ENCODE measurements around the gene CRYBG1.

CRYBG1 gene

DNA sequence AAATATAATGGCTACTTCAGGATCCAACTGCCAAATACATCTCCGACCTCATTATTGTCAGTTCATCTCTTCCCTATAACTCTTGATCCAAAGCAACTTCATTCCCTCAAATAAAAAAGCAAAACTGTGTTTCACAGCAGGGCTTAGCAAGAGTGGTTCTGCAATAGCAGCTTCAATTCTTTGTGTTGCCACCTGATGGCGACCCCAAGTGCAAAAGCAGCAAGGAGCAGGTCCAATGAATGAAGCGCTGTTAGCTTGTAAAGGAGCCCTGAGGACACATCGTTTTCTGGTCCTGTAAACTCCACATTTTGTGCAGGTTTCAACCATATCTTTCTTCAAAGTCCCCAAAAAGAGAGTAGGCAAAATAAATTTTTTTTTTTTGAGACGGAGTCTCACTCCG is 249.2 kb downstream of the CRYBG1 start:
- H3K27ac ChIP-seq (ENCODE audit: low read depth, low read length): no peak overlapping the region
- no peaks in the 10 kb centered on the region for H3K27me3 ChIP-seq (ENCODE audit: control insufficient read depth, insufficient read depth, low read length)
- peaks cover 3% of the 10 kb centered on the region; the same call in 1 of the 2 replicates for H3K9me3 ChIP-seq (ENCODE audit: control insufficient read depth, insufficient read depth, low read depth, low read length)
- no peaks in the 10 kb centered on the region for H3K36me3 ChIP-seq (ENCODE audit: control insufficient read depth, insufficient read depth, low read length)
- peaks cover 22% of the 10 kb centered on the region for H3K4me1 ChIP-seq (ENCODE audit: control insufficient read depth, insufficient read depth, low read length)
- no peak overlapping the region for H3K9ac ChIP-seq (ENCODE audit: low read length)
- H3K4me3 ChIP-seq (ENCODE audit: low read depth, low read length): no peak overlapping the region

DNA sequence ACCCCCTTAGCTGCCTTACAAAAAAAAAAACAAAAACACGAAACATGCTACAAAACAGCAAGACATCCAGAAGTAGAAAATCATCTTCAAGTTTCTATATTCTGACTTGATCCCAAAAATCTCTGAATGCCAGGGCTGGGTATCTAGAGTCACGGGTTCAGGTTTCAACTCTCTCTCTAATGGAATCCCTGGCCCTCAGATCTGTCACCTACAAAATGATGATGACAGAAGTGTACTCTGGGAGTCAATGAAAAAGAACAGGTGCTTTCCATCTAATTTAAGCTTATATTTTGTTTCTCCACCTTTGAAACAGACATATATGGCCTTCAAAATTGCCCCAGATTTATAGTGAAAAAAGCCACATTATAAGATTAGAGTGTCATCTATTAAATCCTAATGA is 250.5 kb downstream of the CRYBG1 start:
- H3K4me3 ChIP-seq (ENCODE audit: low read depth, low read length): no peak overlapping the region
- H3K9me3 ChIP-seq (ENCODE audit: control insufficient read depth, insufficient read depth, low read depth, low read length): peaks cover 2% of the 10 kb centered on the region; the same call in 1 of the 2 replicates
- H3K27ac ChIP-seq (ENCODE audit: low read depth, low read length): no peak overlapping the region
- H3K9ac ChIP-seq (ENCODE audit: low read length): no peak overlapping the region
- no peaks in the 10 kb centered on the region for H3K27me3 ChIP-seq (ENCODE audit: control insufficient read depth, insufficient read depth, low read length)
- H3K36me3 ChIP-seq (ENCODE audit: control insufficient read depth, insufficient read depth, low read length): no peaks in the 10 kb centered on the region
- H3K4me1 ChIP-seq (ENCODE audit: control insufficient read depth, insufficient read depth, low read length): peaks cover 30% of the 10 kb centered on the region

DNA sequence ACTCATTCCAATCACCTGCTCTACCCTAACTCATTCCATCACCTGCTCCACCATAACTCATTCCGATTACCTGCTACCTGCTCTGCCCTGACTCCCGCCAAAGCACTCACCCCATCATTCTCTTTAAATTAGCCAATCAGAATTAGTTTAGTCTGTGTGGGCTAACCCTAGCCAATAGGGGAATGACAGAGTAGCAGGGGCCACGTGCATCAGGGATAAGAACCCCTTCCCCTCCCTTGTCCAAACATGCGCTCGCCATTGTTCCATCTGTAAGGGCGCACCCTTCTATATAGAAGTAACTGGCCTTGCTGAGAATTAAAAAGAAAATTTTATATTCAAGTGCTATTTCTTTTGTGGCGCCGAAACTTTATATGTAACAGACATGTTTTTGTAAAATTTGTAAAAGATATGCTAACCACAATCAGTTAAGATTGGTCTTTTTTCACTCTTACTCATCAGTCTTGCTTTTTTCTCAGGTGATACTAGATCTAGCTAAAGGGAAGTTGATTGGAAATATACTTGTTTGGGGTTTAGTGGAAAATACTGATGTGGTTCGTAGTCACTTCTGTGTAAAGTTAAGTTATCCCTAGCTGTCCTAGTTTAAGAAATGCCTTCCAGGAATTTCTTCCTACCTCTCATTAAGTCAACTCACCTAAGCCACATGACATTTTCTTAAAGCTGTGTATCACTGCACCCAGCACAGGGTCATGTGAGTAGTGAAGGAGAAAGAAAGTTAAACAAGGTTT is 252.3 kb downstream of the CRYBG1 start:
- Histone ChIP-seq H3K27me3 (ENCODE audit: control insufficient read depth, insufficient read depth, low read length) (no peaks in the 10 kb centered on the region), H3K36me3 (ENCODE audit: control insufficient read depth, insufficient read depth, low read length) (no peaks in the 10 kb centered on the region), H3K27ac (ENCODE audit: low read depth, low read length) (peak overlapping the region; percentile 98), H3K4me1 (ENCODE audit: control insufficient read depth, insufficient read depth, low read length) (peaks cover 34% of the 10 kb centered on the region), H3K4me3 (ENCODE audit: low read depth, low read length) (no peak overlapping the region), H3K9me3 (ENCODE audit: control insufficient read depth, insufficient read depth, low read depth, low read length) (no peaks in the 10 kb centered on the region), H3K9ac (ENCODE audit: low read length) (no peak overlapping the region)

DNA sequence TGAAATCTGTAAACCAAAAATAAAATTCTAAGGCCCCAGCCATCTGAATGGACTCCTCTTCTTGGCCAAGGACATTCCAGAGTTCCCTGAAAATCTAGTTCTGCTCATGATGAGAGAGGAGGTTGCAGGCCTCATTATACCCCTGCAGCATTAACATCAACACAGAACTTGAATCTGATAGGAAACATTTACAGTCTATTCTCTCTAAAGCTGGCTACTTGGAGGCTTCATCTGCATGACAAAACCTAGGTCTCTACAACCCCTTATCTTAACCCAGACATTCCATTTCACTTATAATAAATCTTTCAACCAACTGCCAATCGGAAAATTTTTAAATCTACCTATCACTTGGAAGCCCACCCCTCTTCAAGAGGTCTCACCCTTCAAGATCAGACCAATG is 253.1 kb downstream of the CRYBG1 start:
- no peaks in the 10 kb centered on the region for H3K27me3 ChIP-seq (ENCODE audit: control insufficient read depth, insufficient read depth, low read length)

DNA sequence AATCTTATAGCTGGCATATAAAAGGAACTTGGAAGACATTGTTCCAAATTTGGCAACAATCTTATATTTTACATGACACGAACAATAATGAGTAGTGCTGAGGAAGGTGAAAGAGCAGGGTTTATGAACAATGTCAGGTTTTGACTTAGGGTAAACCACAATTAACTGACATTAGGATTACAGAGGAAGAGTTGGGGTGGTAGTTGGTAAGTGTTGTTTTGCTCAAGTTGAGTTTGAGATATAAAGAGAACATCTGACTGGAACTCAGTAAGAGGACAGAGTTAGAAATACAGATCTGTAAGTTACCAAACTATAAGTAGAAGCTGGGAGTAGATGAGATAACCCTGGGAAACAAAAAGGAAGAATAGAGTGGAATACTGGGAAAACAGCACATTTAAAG is 253.6 kb downstream of the CRYBG1 start:
- H3K4me1 ChIP-seq (ENCODE audit: control insufficient read depth, insufficient read depth, low read length): peaks cover 34% of the 10 kb centered on the region
- H3K4me3 ChIP-seq (ENCODE audit: low read depth, low read length): peak overlapping the region; percentile 31
- no peaks in the 10 kb centered on the region; the same call in 1 of the 2 replicates for H3K36me3 ChIP-seq (ENCODE audit: control insufficient read depth, insufficient read depth, low read length)
- peak overlapping the region; percentile 51 for H3K9ac ChIP-seq (ENCODE audit: low read length)
- peak overlapping the region; percentile 98 for H3K27ac ChIP-seq (ENCODE audit: low read depth, low read length)
- H3K27me3 ChIP-seq (ENCODE audit: control insufficient read depth, insufficient read depth, low read length): no peaks in the 10 kb centered on the region
- H3K9me3 ChIP-seq (ENCODE audit: control insufficient read depth, insufficient read depth, low read depth, low read length): no peaks in the 10 kb centered on the region

More for the DNA sequence above, 253.1 kb downstream of the CRYBG1 start:
- no peaks in the 10 kb centered on the region; the same call in 1 of the 2 replicates for H3K36me3 ChIP-seq (ENCODE audit: control insufficient read depth, insufficient read depth, low read length)
- peak overlapping the region; percentile 51 for H3K9ac ChIP-seq (ENCODE audit: low read length)
- peaks cover 34% of the 10 kb centered on the region for H3K4me1 ChIP-seq (ENCODE audit: control insufficient read depth, insufficient read depth, low read length)
- no peak overlapping the region; the same call in 1 of the 2 replicates for H3K4me3 ChIP-seq (ENCODE audit: low read depth, low read length)
- peak overlapping the region; percentile 98 for H3K27ac ChIP-seq (ENCODE audit: low read depth, low read length)
- no peaks in the 10 kb centered on the region for H3K9me3 ChIP-seq (ENCODE audit: control insufficient read depth, insufficient read depth, low read depth, low read length)

DNA sequence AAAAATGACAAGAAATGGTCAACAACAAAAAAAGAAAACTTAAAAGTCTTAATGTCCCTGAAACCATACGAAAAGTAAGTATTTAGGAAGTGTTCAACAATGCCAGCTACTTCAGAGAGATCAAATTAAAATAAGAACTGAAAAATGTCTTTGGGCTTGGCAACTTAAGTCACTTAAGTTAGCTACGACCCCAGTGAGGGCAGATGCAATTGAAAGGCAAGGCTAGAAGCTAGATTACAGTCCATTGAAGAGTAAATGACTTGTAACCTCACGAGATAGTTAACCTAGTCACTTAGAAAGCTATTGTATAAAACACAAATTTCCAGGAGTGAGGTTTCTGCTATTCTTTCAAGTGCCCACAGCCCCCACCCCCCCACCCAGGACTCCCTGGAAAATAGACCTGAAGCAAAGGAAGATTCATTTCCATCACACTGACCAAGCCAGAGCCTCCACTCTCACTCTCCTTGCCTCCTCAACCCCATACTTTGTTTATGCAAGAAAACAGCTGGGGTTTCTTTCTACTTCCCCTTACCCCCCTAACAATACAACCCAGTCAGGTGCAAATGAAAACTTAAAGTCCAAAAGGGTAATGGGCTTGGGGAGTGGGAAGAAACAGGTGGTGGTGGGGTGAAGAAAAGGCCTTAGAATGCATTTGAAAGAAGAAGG is 254.2 kb downstream of the CRYBG1 start:
- Histone ChIP-seq H3K27ac (ENCODE audit: low read depth, low read length) (peak overlapping the region; percentile 98), H3K36me3 (ENCODE audit: control insufficient read depth, insufficient read depth, low read length) (no peaks in the 10 kb centered on the region; the same call in 1 of the 2 replicates), H3K9ac (ENCODE audit: low read length) (peak overlapping the region; percentile 51), H3K4me3 (ENCODE audit: low read depth, low read length) (peak overlapping the region; percentile 31), H3K27me3 (ENCODE audit: control insufficient read depth, insufficient read depth, low read length) (no peaks in the 10 kb centered on the region), H3K4me1 (ENCODE audit: control insufficient read depth, insufficient read depth, low read length) (peaks cover 34% of the 10 kb centered on the region), H3K9me3 (ENCODE audit: control insufficient read depth, insufficient read depth, low read depth, low read length) (no peaks in the 10 kb centered on the region)

DNA sequence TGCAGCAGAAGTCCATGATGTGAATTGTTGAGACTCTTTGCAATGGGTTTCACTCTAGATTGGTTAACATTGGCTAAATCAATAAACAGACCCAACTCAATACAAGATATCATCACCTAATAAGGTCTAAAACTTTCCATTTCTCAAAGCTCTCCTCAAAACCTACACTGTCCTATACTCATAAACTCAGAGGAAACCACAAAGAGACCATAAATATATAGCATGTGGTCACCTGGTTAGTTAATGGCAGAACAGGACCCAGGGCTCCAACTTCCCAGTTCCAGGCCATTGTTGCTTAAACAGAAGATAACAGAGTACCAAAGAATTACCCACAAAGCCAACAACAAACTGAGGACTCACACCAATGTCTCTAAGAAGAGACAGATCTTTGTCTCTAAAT is 256.8 kb downstream of the CRYBG1 start:
- Histone ChIP-seq H3K4me3 (ENCODE audit: low read depth, low read length) (no peak overlapping the region), H3K27ac (ENCODE audit: low read depth, low read length) (no peak overlapping the region), H3K4me1 (ENCODE audit: control insufficient read depth, insufficient read depth, low read length) (peaks cover 47% of the 10 kb centered on the region), H3K9ac (ENCODE audit: low read length) (no peak overlapping the region), H3K9me3 (ENCODE audit: control insufficient read depth, insufficient read depth, low read depth, low read length) (no peaks in the 10 kb centered on the region; the same call in 1 of the 2 replicates), H3K36me3 (ENCODE audit: control insufficient read depth, insufficient read depth, low read length) (peaks cover 2% of the 10 kb centered on the region; the same call in 1 of the 2 replicates), H3K27me3 (ENCODE audit: control insufficient read depth, insufficient read depth, low read length) (no peaks in the 10 kb centered on the region)

DNA sequence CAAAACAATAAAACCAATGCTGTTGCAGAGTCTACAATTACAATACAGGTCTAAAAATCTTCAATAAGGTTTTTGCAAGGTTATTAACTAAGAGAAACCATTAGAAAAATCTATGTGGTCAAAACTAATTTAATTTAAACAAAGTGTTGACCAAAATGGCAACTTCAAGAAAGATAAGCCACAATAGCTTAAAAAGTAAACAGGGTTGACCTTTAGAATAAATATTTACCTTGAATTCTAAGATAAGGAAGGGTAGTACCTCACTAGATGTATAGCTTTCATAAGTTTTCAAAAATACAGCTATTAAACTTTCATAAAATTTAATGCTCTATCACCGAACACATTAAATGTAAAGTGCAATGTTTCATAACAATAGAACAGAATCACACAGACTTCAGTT is 257.3 kb downstream of the CRYBG1 start:
- Histone ChIP-seq H3K4me1 (ENCODE audit: control insufficient read depth, insufficient read depth, low read length) (peaks cover 46% of the 10 kb centered on the region), H3K9ac (ENCODE audit: low read length) (no peak overlapping the region), H3K9me3 (ENCODE audit: control insufficient read depth, insufficient read depth, low read depth, low read length) (peaks cover 4% of the 10 kb centered on the region; the same call in 1 of the 2 replicates), H3K4me3 (ENCODE audit: low read depth, low read length) (no peak overlapping the region), H3K27ac (ENCODE audit: low read depth, low read length) (no peak overlapping the region), H3K36me3 (ENCODE audit: control insufficient read depth, insufficient read depth, low read length) (peaks cover 7% of the 10 kb centered on the region; the same call in 1 of the 2 replicates), H3K27me3 (ENCODE audit: control insufficient read depth, insufficient read depth, low read length) (no peaks in the 10 kb centered on the region)

DNA sequence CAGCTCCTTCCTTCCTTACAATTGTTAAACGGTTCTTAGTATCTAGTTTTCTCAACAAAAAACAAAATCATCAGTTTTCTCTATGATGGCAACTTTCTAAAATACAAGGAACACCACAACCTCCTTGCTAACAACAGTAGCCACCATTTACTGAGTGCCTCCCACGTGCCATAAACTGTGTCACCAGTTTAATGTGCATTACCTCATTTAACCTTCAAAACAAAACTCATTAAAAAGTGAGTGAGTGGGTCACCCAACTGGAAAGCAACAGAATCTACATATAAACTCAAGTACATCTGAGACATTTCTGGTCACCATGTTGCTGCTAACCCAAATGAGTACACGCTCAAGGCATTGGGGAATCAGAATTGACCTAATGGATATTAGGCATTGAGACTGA is 257.8 kb downstream of the CRYBG1 start:
- Histone ChIP-seq H3K27me3 (ENCODE audit: control insufficient read depth, insufficient read depth, low read length) (no peaks in the 10 kb centered on the region), H3K9ac (ENCODE audit: low read length) (no peak overlapping the region), H3K36me3 (ENCODE audit: control insufficient read depth, insufficient read depth, low read length) (peaks cover 7% of the 10 kb centered on the region; the same call in 1 of the 2 replicates), H3K4me1 (ENCODE audit: control insufficient read depth, insufficient read depth, low read length) (peaks cover 42% of the 10 kb centered on the region), H3K9me3 (ENCODE audit: control insufficient read depth, insufficient read depth, low read depth, low read length) (peaks cover 9% of the 10 kb centered on the region; the same call in 1 of the 2 replicates), H3K27ac (ENCODE audit: low read depth, low read length) (no peak overlapping the region), H3K4me3 (ENCODE audit: low read depth, low read length) (no peak overlapping the region)

DNA sequence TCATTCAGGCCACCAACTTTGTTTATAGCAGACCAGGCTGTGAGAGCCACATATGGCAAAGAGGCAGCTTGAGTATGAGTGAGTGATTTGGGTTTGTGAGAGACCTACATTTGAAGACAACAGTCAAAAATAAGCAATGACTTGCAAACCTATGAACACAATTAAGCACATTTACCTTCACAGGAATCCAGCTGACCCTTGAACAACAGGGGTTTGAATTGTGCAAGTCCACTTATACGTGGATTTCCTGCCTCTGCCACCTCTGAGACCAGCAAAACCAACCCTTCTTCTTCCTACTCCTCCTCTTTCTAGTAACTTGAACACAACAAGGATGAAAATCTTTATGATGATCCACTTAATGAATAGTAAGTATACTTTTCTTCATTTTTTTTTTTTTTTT is 258.7 kb downstream of the CRYBG1 start:
- H3K9me3 ChIP-seq (ENCODE audit: control insufficient read depth, insufficient read depth, low read depth, low read length): peaks cover 9% of the 10 kb centered on the region; the same call in 1 of the 2 replicates
- H3K27me3 ChIP-seq (ENCODE audit: control insufficient read depth, insufficient read depth, low read length): no peaks in the 10 kb centered on the region
- H3K4me1 ChIP-seq (ENCODE audit: control insufficient read depth, insufficient read depth, low read length): peaks cover 33% of the 10 kb centered on the region
- peaks cover 7% of the 10 kb centered on the region; the same call in 1 of the 2 replicates for H3K36me3 ChIP-seq (ENCODE audit: control insufficient read depth, insufficient read depth, low read length)
- H3K27ac ChIP-seq (ENCODE audit: low read depth, low read length): no peak overlapping the region
- H3K9ac ChIP-seq (ENCODE audit: low read length): no peak overlapping the region
- no peak overlapping the region for H3K4me3 ChIP-seq (ENCODE audit: low read depth, low read length)
